Right atrium auricular region (tissue), 2 donors: ENCODE results near the gene FBXL3. TPM values are rescaled to one million over a fixed set of nuclear protein-coding genes. Genes with fewer than 3 reads are reported as not detected.

ENCODE experiments used
- DNase-seq: peaks from one replicate; pipeline ENCODE4 v3.0.0-alpha.2; 2019; ENCODE audit warnings: low spot score
- H3K27ac ChIP-seq, 2 donors: fragments of 200-600 bp; sonication (generic); 1 replicate in 1 of 2; 2 replicates in 1 of 2; pipeline ENCODE4 v1.5.1; 2016 to 2019
- H3K27me3 ChIP-seq, 2 donors: fragments of 200-600 bp; sonication (generic); one replicate each; pipeline versions ENCODE4 v1.5.1 to v1.6.0; 2017 to 2019
- H3K36me3 ChIP-seq: fragments of 200-600 bp; sonication (generic); one replicate; pipeline ENCODE4 v1.5.1; 2016
- H3K4me1 ChIP-seq, 2 donors: fragments of 200-600 bp; sonication (generic); one replicate each; pipeline versions ENCODE4 v1.5.1 to v1.6.0; 2017 to 2019
- H3K4me3 ChIP-seq, 2 donors: fragments of 200-600 bp; sonication (generic); 1 replicate in 1 of 2; 2 replicates in 1 of 2; pipeline ENCODE4 v1.5.1; 2017 to 2019; ENCODE audit warnings: mild to moderate bottlenecking in 1 of 2, moderate library complexity in 1 of 2
- H3K9me3 ChIP-seq, 2 donors: fragments of 200-600 bp; sonication (generic); one replicate each; pipeline ENCODE4 v1.5.1; 2019
- CTCF ChIP-seq, 2 donors: fragments of 200-600 bp; sonication (generic); IDR thresholded peaks; one replicate each; pipeline ENCODE4 v1.5.1; 2019; ENCODE audit warnings: antibody characterized with exemption in 2 of 2
- total RNA-seq, 2 donors: library from RNA; depleted of rRNA; stranded (reverse); fragments of >200 nt; gene quantifications; one replicate each; pipeline ENCODE4 v1.1.0, GENCODE V29; 2016

FBXL3 gene
- total RNA-seq, 2 donors from 2014 or later = 47.2 to 48.1 TPM

DNA sequence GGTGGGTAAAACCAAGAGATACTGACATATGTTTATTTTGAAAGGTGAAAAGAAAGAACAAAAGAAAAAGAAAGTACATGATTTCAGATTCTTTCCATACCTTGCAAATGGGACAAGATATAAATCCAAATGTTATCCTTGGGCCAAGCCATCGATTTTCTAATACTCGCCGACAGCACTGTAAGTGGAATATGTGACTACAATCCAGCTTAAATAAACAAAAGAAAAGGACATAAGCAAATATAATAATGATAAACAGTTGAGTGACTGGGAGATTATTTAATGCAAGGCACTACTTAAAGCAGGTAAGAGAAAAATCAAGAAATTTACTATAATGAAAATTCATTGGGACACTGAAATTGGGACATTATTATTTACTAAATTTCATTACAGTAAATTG lies 29.9 kb upstream of the FBXL3 start:
- no peak for DNase-seq
- no peak overlapping the region for H3K4me3 ChIP-seq
- no peak for TF ChIP-seq CTCF (IDR thresholded peaks at IDR 0.05)
- no peaks in the 10 kb centered on the region for H3K4me1 ChIP-seq
- peaks cover 57% of the 10 kb centered on the region for H3K36me3 ChIP-seq
- no peak overlapping the region for H3K27ac ChIP-seq
- no peaks in the 10 kb centered on the region for H3K9me3 ChIP-seq
- no peaks in the 10 kb centered on the region for H3K27me3 ChIP-seq

DNA sequence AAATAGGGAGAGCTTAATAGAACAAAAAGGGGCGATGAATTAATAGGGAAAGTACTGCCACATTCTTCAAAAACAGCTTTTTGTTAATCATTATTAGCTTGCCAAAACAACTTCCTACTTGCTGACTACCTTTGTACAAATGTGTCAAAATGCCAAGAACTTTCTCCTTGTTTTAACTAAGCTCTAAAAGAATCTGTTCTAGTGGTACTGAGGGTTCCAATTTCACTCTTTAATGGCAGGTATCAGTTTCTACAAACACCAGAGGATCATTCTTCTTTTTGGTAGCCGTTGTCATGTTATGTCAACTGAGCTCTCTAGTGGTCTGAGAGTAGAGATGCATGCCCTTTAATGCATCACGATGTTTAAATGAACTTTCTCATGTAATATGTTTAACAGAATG lies 29.4 kb upstream of the FBXL3 start:
- Histone ChIP-seq H3K4me1 (no peaks in the 10 kb centered on the region), H3K9me3 (no peaks in the 10 kb centered on the region), H3K27ac (no peak overlapping the region), H3K36me3 (peaks cover 62% of the 10 kb centered on the region), H3K27me3 (no peaks in the 10 kb centered on the region), H3K4me3 (no peak overlapping the region)
- DNase-seq = no peak
- TF ChIP-seq CTCF (IDR thresholded peaks at IDR 0.05) = no peak

DNA sequence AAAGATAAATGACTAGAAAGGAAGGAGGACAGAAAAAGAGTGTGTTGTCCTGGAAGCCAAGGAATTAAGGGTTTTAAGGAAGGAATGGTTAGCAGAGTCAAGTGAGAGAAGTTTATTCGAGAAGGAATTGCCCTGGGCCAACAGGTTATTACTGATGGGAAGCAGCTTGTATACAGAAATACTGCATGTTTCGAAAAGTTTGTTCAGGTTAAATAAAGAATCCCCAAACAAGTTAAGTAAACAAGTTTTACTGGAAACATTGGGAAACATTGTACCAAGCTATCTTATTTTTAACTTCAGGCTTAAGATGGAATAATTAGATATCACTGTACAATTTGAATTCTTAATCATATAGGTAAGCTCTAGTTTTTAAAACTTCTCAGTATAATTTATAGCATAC lies 28.2 kb upstream of the FBXL3 start:
- DNase-seq = no peak
- Histone ChIP-seq H3K9me3 (no peaks in the 10 kb centered on the region), H3K27ac (no peak overlapping the region), H3K36me3 (peaks cover 52% of the 10 kb centered on the region), H3K4me3 (no peak overlapping the region), H3K4me1 (no peaks in the 10 kb centered on the region), H3K27me3 (no peaks in the 10 kb centered on the region)
- TF ChIP-seq CTCF (IDR thresholded peaks at IDR 0.05) = no peak

DNA sequence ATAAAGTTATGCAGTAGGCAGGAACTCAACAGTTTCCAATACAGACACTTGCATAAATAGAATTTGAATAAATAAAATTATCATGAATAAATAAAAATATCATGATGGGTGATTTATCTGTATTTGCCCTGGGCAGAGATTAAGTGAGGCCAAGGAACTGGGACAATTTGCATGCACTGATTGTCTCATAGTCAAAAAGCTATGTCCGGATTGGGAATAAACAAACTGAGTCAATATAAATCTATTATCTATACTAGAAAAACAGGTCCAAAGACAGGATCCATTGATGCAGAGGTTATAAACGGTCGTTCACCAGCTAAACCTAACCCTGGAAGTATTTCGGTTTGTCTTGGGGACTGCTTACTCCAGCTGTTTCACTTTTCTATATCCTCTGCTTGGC lies 26.2 kb upstream of the FBXL3 start:
- no peak overlapping the region for H3K4me3 ChIP-seq
- H3K36me3 ChIP-seq = peaks cover 53% of the 10 kb centered on the region
- no peaks in the 10 kb centered on the region for H3K9me3 ChIP-seq
- no peak for TF ChIP-seq CTCF (IDR thresholded peaks at IDR 0.05)
- no peaks in the 10 kb centered on the region for H3K4me1 ChIP-seq
- H3K27me3 ChIP-seq = no peaks in the 10 kb centered on the region
- no peak for DNase-seq
- H3K27ac ChIP-seq = no peak overlapping the region

DNA sequence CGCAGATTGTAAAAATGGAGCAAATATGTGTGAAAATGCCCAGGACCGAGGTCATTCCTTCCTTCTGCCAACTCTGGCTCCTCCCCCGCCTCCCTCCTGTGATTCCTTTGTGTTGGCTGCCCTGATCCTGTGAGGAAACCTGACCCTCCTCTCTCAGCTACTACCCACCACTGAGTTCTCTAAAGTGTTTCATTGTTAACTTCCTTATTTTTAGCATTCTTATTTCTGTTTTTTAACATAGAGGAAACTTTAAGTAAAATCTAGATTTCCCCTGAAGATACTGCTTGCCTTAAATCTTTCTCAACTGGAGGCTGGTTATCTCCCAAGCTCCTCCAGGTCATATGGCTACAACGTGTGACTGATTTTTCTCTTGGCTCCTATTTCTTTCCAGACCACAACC lies 21.7 kb upstream of the FBXL3 start:
- peaks cover 23% of the 10 kb centered on the region for H3K36me3 ChIP-seq

More for the DNA sequence above, 21.7 kb upstream of the FBXL3 start:
- TF ChIP-seq CTCF (IDR thresholded peaks at IDR 0.05) = no peak
- Histone ChIP-seq H3K27ac (no peak overlapping the region), H3K27me3 (no peaks in the 10 kb centered on the region), H3K4me1 (no peaks in the 10 kb centered on the region), H3K4me3 (no peak overlapping the region), H3K9me3 (no peaks in the 10 kb centered on the region)
- DNase-seq = no peak
